Keratinocyte (primary cell): ENCODE data around the gene CATSPERZ. TPM values are rescaled to one million over a fixed set of nuclear protein-coding genes. Genes with fewer than 3 reads are reported as not detected.
A peak's percentile ranks its signal among the peaks of the same experiment; 100 is the strongest.

Experiments used
- DNase-seq: peaks from one replicate; pipeline ENCODE4 v3.0.0-alpha.2; 2011; ENCODE audit warnings: low read depth, missing footprints, low spot score
- FAIRE-seq: peaks from 2 replicates; lab custom pipeline; 2011; peaks lifted over from hg19 to GRCh38; lab: Jason Lieb, UNC
- H2AFZ ChIP-seq: 2 replicates; pipeline ENCODE4 v1.6.0; 2012; ENCODE audit warnings: low read length, control low read depth, inconsistent platforms; ENCODE audit not compliant: control insufficient read depth
- H3K27ac ChIP-seq: 2 replicates; pipeline ENCODE4 v1.5.1; 2011; ENCODE audit warnings: low read length; ENCODE audit not compliant: control insufficient read depth, insufficient read depth
- H3K27me3 ChIP-seq: 3 replicates; pipeline ENCODE4 v1.6.0; 2011; ENCODE audit warnings: low read length; ENCODE audit not compliant: control insufficient read depth, insufficient read depth; ENCODE audit errors: extremely low read depth
- H3K36me3 ChIP-seq, 2 experiments: 2 replicates in 1 of 2; 3 replicates in 1 of 2; pipeline ENCODE4 v1.5.1; 2011; ENCODE audit warnings: low read length in 2 of 2, mild to moderate bottlenecking in 1 of 2; ENCODE audit not compliant: control insufficient read depth in 2 of 2, insufficient read depth in 2 of 2; ENCODE audit errors: extremely low read depth in 1 of 2
- H3K4me1 ChIP-seq: 3 replicates; pipeline ENCODE4 v1.5.1; 2011; ENCODE audit warnings: low read length; ENCODE audit not compliant: control insufficient read depth, insufficient read depth; ENCODE audit errors: extremely low read depth
- H3K4me2 ChIP-seq: 3 replicates; pipeline ENCODE4 v1.6.0; 2011; ENCODE audit warnings: low read depth, low read length; ENCODE audit not compliant: control insufficient read depth, insufficient read depth; ENCODE audit errors: extremely low read depth
- H3K4me3 ChIP-seq, 3 experiments: fragments of 200-600 bp in 1 of 3; sonication (generic) in 1 of 3; 2 replicates in 2 of 3; 3 replicates in 1 of 3; pipeline ENCODE4 v1.5.1; 2011 to 2016; ENCODE audit warnings: low read length in 3 of 3, mild to moderate bottlenecking in 3 of 3, control low read depth in 2 of 3, inconsistent platforms in 1 of 3, low read depth in 1 of 3, mixed read lengths in 1 of 3, mixed run types in 1 of 3, moderate library complexity in 1 of 3; ENCODE audit not compliant: control insufficient read depth in 2 of 3, insufficient read depth in 2 of 3; ENCODE audit errors: extremely low read depth in 1 of 3
- H3K79me2 ChIP-seq: 2 replicates; pipeline ENCODE4 v1.6.0; 2012; ENCODE audit warnings: low read length; ENCODE audit not compliant: control insufficient read depth, insufficient read depth
- H3K9ac ChIP-seq: 3 replicates; pipeline ENCODE4 v1.6.0; 2011; ENCODE audit warnings: low read length; ENCODE audit not compliant: control insufficient read depth, insufficient read depth; ENCODE audit errors: extremely low read depth
- H3K9me1 ChIP-seq: 3 replicates; pipeline ENCODE4 v1.6.0; 2011; ENCODE audit warnings: low read length; ENCODE audit not compliant: control insufficient read depth, insufficient read depth; ENCODE audit errors: extremely low read depth
- H3K9me3 ChIP-seq: 2 replicates; pipeline ENCODE4 v1.5.1; 2012; ENCODE audit warnings: low read depth, low read length; ENCODE audit not compliant: control insufficient read depth
- H4K20me1 ChIP-seq: 3 replicates; pipeline ENCODE4 v1.6.0; 2011; ENCODE audit warnings: low read length; ENCODE audit not compliant: control insufficient read depth, insufficient read depth; ENCODE audit errors: extremely low read depth
- CTCF ChIP-seq, 3 experiments: IDR thresholded peaks in 1 of 3; conservative IDR thresholded peaks in 1 of 3; optimal IDR thresholded peaks in 1 of 3; 2 replicates in 2 of 3; 3 replicates in 1 of 3; pipeline versions ENCODE3 to v1.5.1; 2011; ENCODE audit warnings: low read length in 3 of 3, mild to moderate bottlenecking in 3 of 3, moderate library complexity in 2 of 3, control low read depth in 1 of 3, inconsistent platforms in 1 of 3; ENCODE audit not compliant: insufficient read depth in 2 of 3; ENCODE audit errors: extremely low read depth in 1 of 3
- EZH2 ChIP-seq: IDR thresholded peaks from one replicate; pipeline ENCODE4 v1.6.1; 2012; ENCODE audit warnings: inconsistent platforms, mild to moderate bottlenecking, low read length, moderate library complexity
- dilution Hi-C: fragments of 300-500 bp; cut with MboI; formaldehyde crosslinking; loops from one replicate; pipeline ENCODE4 v1.7.0; 2020; ENCODE audit warnings: low sequenced_read_pairs; ENCODE audit not compliant: extremely low pct_ligation_motif_present
- polyA plus RNA-seq, 5 experiments: library from polyadenylated mRNA; depleted of rRNA in 3 of 5; stranded (reverse) in 3 of 5; stranded (forward) in 1 of 5; unstranded in 1 of 5; fragments of >200 nt; gene quantifications; 1 replicate in 1 of 5; 2 replicates in 3 of 5; 3 replicates in 1 of 5; pipeline versions ENCODE4 v1.2.1 to v1.2.3, GENCODE V29; 2011 to 2012; ENCODE audit warnings: missing spikeins in 2 of 5, low read depth in 1 of 5, low replicate concordance in 1 of 5

The CATSPERZ gene
- polyA plus RNA-seq, 1 donor (not counting 4 experiments of a cell fraction or from before 2014, with no cell fraction given) = 0.29 TPM

GRCh38 chr11:64266339-64266738 lies 33.8 kb upstream of the CATSPERZ start:
- no peaks in the 10 kb centered on the region for H4K20me1 ChIP-seq
- H3K9ac ChIP-seq = no peak overlapping the region
- H2AFZ ChIP-seq = no peak overlapping the region
- H3K4me2 ChIP-seq = no peak overlapping the region
- no peaks in the 10 kb centered on the region for H3K79me2 ChIP-seq
- H3K36me3 ChIP-seq = peaks cover 34 to 59% of the 10 kb centered on the region in 2 experiments
- TF ChIP-seq EZH2 (no peak), CTCF (optimal IDR thresholded peaks at IDR 0.05 in 1 of 3, IDR thresholded peaks at IDR 0.05 in 1 of 3, conservative IDR thresholded peaks at IDR 0.05 in 1 of 3; ENCODE audit: extremely low read depth in 1 of 3, insufficient read depth in 2 of 3, low read length in 3 of 3) (no peak)
- H3K4me1 ChIP-seq = peaks cover 57% of the 10 kb centered on the region
- H3K9me3 ChIP-seq = no peaks in the 10 kb centered on the region
- dilution Hi-C loops = no loop called here
- DNase-seq (no peak), FAIRE-seq (no peak)
- no peak overlapping the region for H3K27ac ChIP-seq
- no peaks in the 10 kb centered on the region for H3K27me3 ChIP-seq
- no peaks in the 10 kb centered on the region for H3K9me1 ChIP-seq
- no peak overlapping the region for H3K4me3 ChIP-seq

- H3K9me3 ChIP-seq = no peaks in the 10 kb centered on the region
- TF ChIP-seq CTCF (optimal IDR thresholded peaks at IDR 0.05 in 1 of 3, IDR thresholded peaks at IDR 0.05 in 1 of 3, conservative IDR thresholded peaks at IDR 0.05 in 1 of 3; ENCODE audit: extremely low read depth in 1 of 3, insufficient read depth in 2 of 3, low read length in 3 of 3) (no peak), EZH2 (no peak)
- peaks cover 28 to 51% of the 10 kb centered on the region in 2 experiments for H3K36me3 ChIP-seq
- DNase-seq = no peak
- H3K4me3 ChIP-seq = no peak overlapping the region
- no peak overlapping the region for H3K4me2 ChIP-seq
- no peaks in the 10 kb centered on the region for H3K27me3 ChIP-seq
- H3K9me1 ChIP-seq = no peaks in the 10 kb centered on the region
- no peak overlapping the region for H3K9ac ChIP-seq
- peak overlapping the region; percentile 78 for H3K27ac ChIP-seq
- no peaks in the 10 kb centered on the region for H3K79me2 ChIP-seq
- dilution Hi-C loops = no loop called here
- no peak for FAIRE-seq
- no peaks in the 10 kb centered on the region for H4K20me1 ChIP-seq
- peaks cover 64% of the 10 kb centered on the region for H3K4me1 ChIP-seq
- H2AFZ ChIP-seq = no peak overlapping the region
These were observed 32.8 kb upstream of the CATSPERZ start for GRCh38 chr11:64267207-64267945.
